Body of pancreas (tissue), 4 donors: ENCODE data around the gene TRPM5.

ENCODE experiments used
- POLR2A ChIP-seq, 3 donors: fragments of 450-650 bp; IDR thresholded peaks; one replicate each; pipeline ENCODE4 v1.6.1; 2016; ENCODE audit warnings: antibody characterized with exemption in 3 of 3, mild to moderate bottlenecking in 2 of 3
- TF ChIP-seq, protein P1 (sequence below), 7 experiments: fragments of 450-650 bp in 4 of 7; fragments of 200-600 bp in 3 of 7; sonication (generic) in 3 of 7; IDR thresholded peaks; one replicate each; pipeline ENCODE4 v1.5.1; 2016 to 2019; ENCODE audit warnings: antibody characterized with exemption in 7 of 7

DNA sequence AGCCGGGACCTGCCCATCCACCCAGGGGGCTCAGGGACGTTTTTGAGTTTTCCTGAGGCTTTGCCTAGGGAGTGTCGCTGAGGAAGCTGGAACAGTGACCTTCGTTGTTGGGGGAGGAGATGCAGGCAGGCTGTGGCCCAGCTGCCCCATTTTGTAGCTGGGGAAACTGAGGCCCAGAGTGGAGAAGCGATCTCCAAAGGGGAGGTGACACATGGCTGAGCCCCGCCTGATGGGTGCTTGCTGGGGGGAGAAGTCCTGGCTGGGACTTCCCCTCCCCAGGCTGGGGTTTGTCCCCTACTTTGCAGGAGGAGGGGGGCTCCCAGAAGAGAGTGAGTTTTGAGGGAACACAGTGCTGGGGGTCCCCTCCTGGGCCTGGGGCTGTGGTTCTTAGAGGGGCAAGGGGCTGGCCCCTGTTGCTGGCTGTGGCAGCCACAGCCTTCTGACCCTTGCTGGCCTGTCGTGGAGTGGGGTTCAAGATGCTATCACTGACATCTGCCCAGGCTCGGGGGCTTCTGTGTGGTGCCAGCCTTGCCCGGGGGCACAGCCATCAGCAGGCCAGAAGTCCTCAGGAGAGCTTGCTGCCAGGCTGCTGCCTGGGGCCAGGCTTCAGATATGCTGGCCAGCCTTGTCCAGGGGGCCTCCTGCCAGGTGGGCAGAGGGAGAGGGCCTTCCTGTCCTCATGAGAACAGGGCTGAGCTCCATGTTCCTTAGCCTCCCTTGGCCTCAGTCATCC, 21.9 kb upstream of the TRPM5 start:
- TF ChIP-seq, protein P1, sequence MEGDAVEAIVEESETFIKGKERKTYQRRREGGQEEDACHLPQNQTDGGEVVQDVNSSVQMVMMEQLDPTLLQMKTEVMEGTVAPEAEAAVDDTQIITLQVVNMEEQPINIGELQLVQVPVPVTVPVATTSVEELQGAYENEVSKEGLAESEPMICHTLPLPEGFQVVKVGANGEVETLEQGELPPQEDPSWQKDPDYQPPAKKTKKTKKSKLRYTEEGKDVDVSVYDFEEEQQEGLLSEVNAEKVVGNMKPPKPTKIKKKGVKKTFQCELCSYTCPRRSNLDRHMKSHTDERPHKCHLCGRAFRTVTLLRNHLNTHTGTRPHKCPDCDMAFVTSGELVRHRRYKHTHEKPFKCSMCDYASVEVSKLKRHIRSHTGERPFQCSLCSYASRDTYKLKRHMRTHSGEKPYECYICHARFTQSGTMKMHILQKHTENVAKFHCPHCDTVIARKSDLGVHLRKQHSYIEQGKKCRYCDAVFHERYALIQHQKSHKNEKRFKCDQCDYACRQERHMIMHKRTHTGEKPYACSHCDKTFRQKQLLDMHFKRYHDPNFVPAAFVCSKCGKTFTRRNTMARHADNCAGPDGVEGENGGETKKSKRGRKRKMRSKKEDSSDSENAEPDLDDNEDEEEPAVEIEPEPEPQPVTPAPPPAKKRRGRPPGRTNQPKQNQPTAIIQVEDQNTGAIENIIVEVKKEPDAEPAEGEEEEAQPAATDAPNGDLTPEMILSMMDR (IDR thresholded peaks at IDR 0.05) = no peak
- TF ChIP-seq POLR2A (IDR thresholded peaks at IDR 0.05) = no peak
